Heart left ventricle (tissue), 13 donors: ENCODE results near the gene KRTAP5-9.
"Not testable (repeated sequence)": the region's sequence is repeated elsewhere in the genome, so short reads cannot be mapped to it uniquely, and the experiment has no call there.

Experiments
- CTCF ChIP-seq, 12 donors: fragments of 200-600 bp; sonication (generic) in 4 of 12; IDR thresholded peaks; one replicate each; pipeline versions ENCODE4 v1.5.0 to v1.8.0; 2018 to 2022; ENCODE audit warnings: antibody characterized with exemption in 12 of 12, mild to moderate bottlenecking in 5 of 12
- POLR2A ChIP-seq, 2 donors: fragments of 450-650 bp; IDR thresholded peaks; one replicate each; pipeline ENCODE4 v1.6.1; 2017; ENCODE audit warnings: antibody characterized with exemption in 2 of 2, mild to moderate bottlenecking in 2 of 2, moderate library complexity in 2 of 2
- donor health status: ischemic (EF 13 %, LVEDD 7.1; RV severe dilation, severe dysfunction).
- donor health status: DM: no; HTN: yes; CAD: no.
- donor health status: DM: no; HTN: no; CAD: no.
- donor health status: ischemic (EF 25% LVEDD 6.9; RV normal size, moderate dysfunction).
- donor health status: ischemic (EF 25% LVEDD 5.7; RV mildly dilated, moderate dysfunction).
- donor health status: ischemic (EF 35%, LVEDD 5.7; RV mildly dilated, moderate dysfunction).
- donor health status: nonischemic (EF 11% LVEDD 7.7; RV severe dilation, severe dysfunction).
- donor health status: DM: yes; HTN: yes; CAD: no.
- donor health status: PGD.
- donor health status: ischemic (EF 29% LVEDD 5.4; RV normal size, mild dysfunction).
- donor health status: nonischemic (EF 23%, LVEDD 6.1; RV moderate dilation, normal function).

- not testable (repeated sequence) for TF ChIP-seq CTCF, POLR2A (IDR thresholded peaks at IDR 0.05)
Observed at GRCh38 chr11:71539971-71540370, 8.2 kb upstream of the KRTAP5-9 start.
